Measurements from ENCODE around the gene SMARCD2.
"Not testable (repeated sequence)": the region's sequence is repeated elsewhere in the genome, so short reads cannot be mapped to it uniquely, and the experiment has no call there.

Gene SMARCD2

GRCh38 chr17:63842540-63843386 is at the start of gene SMARCD2:
Gene SMARCD2, minus strand, starts transcription at chr17:63842685. Its CDS starts 11 bp downstream, at chr17:63842674.
- DNase-seq (ENCODE audit: low read depth, low spot score) = peak; percentile 94

- not testable (repeated sequence) for DNase-seq (ENCODE audit: low read depth, low spot score)
Measured at GRCh38 chr17:63889026-63889848, 46.8 kb upstream of the SMARCD2 start.

GRCh38 chr17:63885119-63885518 is 42.6 kb upstream of the SMARCD2 start:
- not testable (repeated sequence) for DNase-seq (ENCODE audit: low read depth, low spot score)

- DNase-seq (ENCODE audit: low read depth, low spot score) = not testable (repeated sequence)
Measured at GRCh38 chr17:63882626-63883126, 40.2 kb upstream of the SMARCD2 start.

- DNase-seq (ENCODE audit: low read depth, low spot score) = no peak
Measured at GRCh38 chr17:63881935-63882601, 39.6 kb upstream of the SMARCD2 start, which contains the start of gene GH2. Gene GH2, minus strand, starts transcription at chr17:63881944. Its CDS starts 143 bp downstream, at chr17:63881801.

- DNase-seq (ENCODE audit: low read depth, low spot score) = not testable (repeated sequence)
Measured at GRCh38 chr17:63881337-63881736, 38.9 kb upstream of the SMARCD2 start.

- DNase-seq (ENCODE audit: low read depth, low spot score) = no peak
Measured at GRCh38 chr17:63880706-63881105, 38.2 kb upstream of the SMARCD2 start.

GRCh38 chr17:63878413-63878812 is 35.9 kb upstream of the SMARCD2 start:
- DNase-seq (ENCODE audit: low read depth, low spot score) = not testable (repeated sequence)

GRCh38 chr17:63874693-63875092 is 32.2 kb upstream of the SMARCD2 start:
- not testable (repeated sequence) for DNase-seq (ENCODE audit: low read depth, low spot score)

GRCh38 chr17:63874061-63874626 is 31.7 kb upstream of the SMARCD2 start:
- not testable (repeated sequence) for DNase-seq (ENCODE audit: low read depth, low spot score)

GRCh38 chr17:63873577-63873976 is 31.1 kb upstream of the SMARCD2 start, which contains the start of gene CSH2:
Gene CSH2, minus strand, starts transcription at chr17:63873677. Its CDS starts 63 bp downstream, at chr17:63873614.
- DNase-seq (ENCODE audit: low read depth, low spot score) = not testable (repeated sequence)

GRCh38 chr17:63871646-63872365 is 29.3 kb upstream of the SMARCD2 start:
- DNase-seq (ENCODE audit: low read depth, low spot score) = not testable (repeated sequence)

- not testable (repeated sequence) for DNase-seq (ENCODE audit: low read depth, low spot score)
Measured at GRCh38 chr17:63870292-63870665, 27.8 kb upstream of the SMARCD2 start.

GRCh38 chr17:63869491-63870291 is 27.2 kb upstream of the SMARCD2 start:
- not testable (repeated sequence) for DNase-seq (ENCODE audit: low read depth, low spot score)

GRCh38 chr17:63866625-63867024 is 24.1 kb upstream of the SMARCD2 start:
- not testable (repeated sequence) for DNase-seq (ENCODE audit: low read depth, low spot score)

GRCh38 chr17:63859257-63859656 is 16.8 kb upstream of the SMARCD2 start:
- no peak for DNase-seq (ENCODE audit: low read depth, low spot score)

- not testable (repeated sequence) for DNase-seq (ENCODE audit: low read depth, low spot score)
Measured at GRCh38 chr17:63856425-63856824, 13.9 kb upstream of the SMARCD2 start.

GRCh38 chr17:63855185-63855584 is 12.7 kb upstream of the SMARCD2 start:
- no peak for DNase-seq (ENCODE audit: low read depth, low spot score)

GRCh38 chr17:63854709-63855108 is 12.2 kb upstream of the SMARCD2 start:
- no peak for DNase-seq (ENCODE audit: low read depth, low spot score)
